HTR-8/SVneo (cell line): ENCODE results near the gene ZNF787.
"Not testable (repeated sequence)": the region's sequence is repeated elsewhere in the genome, so short reads cannot be mapped to it uniquely, and the experiment has no call there.

ENCODE experiments used
- DNase-seq: peaks from one replicate; pipeline ENCODE4 v3.0.0; 2011; ENCODE audit warnings: low spot score, mixed read lengths; ENCODE audit not compliant: insufficient read length
- FAIRE-seq: peaks from 2 replicates; lab custom pipeline; 2011; peaks lifted over from hg19 to GRCh38; lab: Jason Lieb, UNC

The ZNF787 gene

GRCh38 chr19:56107626-56108351 lies 13.3 kb downstream of the ZNF787 start:
- DNase-seq (no peak), FAIRE-seq (no peak)

GRCh38 chr19:56106993-56107392 lies 14.1 kb downstream of the ZNF787 start:
- DNase-seq, result no peak
- no peak for FAIRE-seq

- no peak for DNase-seq
- FAIRE-seq, result no peak
These were observed 14.7 kb downstream of the ZNF787 start for GRCh38 chr19:56106397-56106849.

GRCh38 chr19:56105831-56106396 lies 15.2 kb downstream of the ZNF787 start:
- not testable (repeated sequence) for FAIRE-seq, DNase-seq

- FAIRE-seq, result no peak
These were observed 15.9 kb downstream of the ZNF787 start for GRCh38 chr19:56105090-56105701.

GRCh38 chr19:56104423-56104822 lies 16.7 kb downstream of the ZNF787 start:
- FAIRE-seq, result no peak
- no peak for DNase-seq

More at GRCh38 chr19:56105090-56105701, 15.9 kb downstream of the ZNF787 start:
- DNase-seq, result no peak

GRCh38 chr19:56103027-56103614 lies 18.0 kb downstream of the ZNF787 start:
- no peak for FAIRE-seq

GRCh38 chr19:56101746-56102535 lies 19.2 kb downstream of the ZNF787 start:
- no peak for FAIRE-seq

More at GRCh38 chr19:56103027-56103614, 18.0 kb downstream of the ZNF787 start:
- no peak for DNase-seq

GRCh38 chr19:56101095-56101494 lies 20.0 kb downstream of the ZNF787 start:
- DNase-seq (no peak), FAIRE-seq (no peak)

More at GRCh38 chr19:56101746-56102535, 19.2 kb downstream of the ZNF787 start:
- no peak for DNase-seq

- DNase-seq, result no peak
- FAIRE-seq, result no peak
These were observed 21.2 kb downstream of the ZNF787 start for GRCh38 chr19:56099638-56100539.

GRCh38 chr19:56098731-56099568 lies 22.1 kb downstream of the ZNF787 start:
- FAIRE-seq (no peak), DNase-seq (no peak)

GRCh38 chr19:56098237-56098636 lies 22.9 kb downstream of the ZNF787 start:
- FAIRE-seq, DNase-seq: not testable (repeated sequence)

- DNase-seq (no peak), FAIRE-seq (no peak)
These were observed 23.3 kb downstream of the ZNF787 start for GRCh38 chr19:56097776-56098175.

- DNase-seq, result no peak
- FAIRE-seq, result no peak
These were observed 23.8 kb downstream of the ZNF787 start for GRCh38 chr19:56097306-56097705.

GRCh38 chr19:56096665-56097064 lies 24.4 kb downstream of the ZNF787 start:
- no peak for FAIRE-seq
- no peak for DNase-seq

GRCh38 chr19:56094449-56094848 lies 26.6 kb downstream of the ZNF787 start:
- no peak for DNase-seq
- no peak for FAIRE-seq

- DNase-seq (no peak), FAIRE-seq (no peak)
These were observed 28.1 kb downstream of the ZNF787 start for GRCh38 chr19:56092685-56093631.
